OCI-LY1 (cell line): Measurements from ENCODE around the gene MIOX.

ENCODE experiments used
- EZH2 ChIP-seq: fragments of 200-600 bp; sonication (generic), shearing (Covaris generic); IDR thresholded peaks from 2 replicates; pipeline ENCODE4 v1.8.0; 2017; ENCODE audit warnings: borderline replicate concordance, mixed run types, mild to moderate bottlenecking, antibody characterized with exemption, low read length, moderate library complexity, mixed read lengths
- TF ChIP-seq, protein P1 (sequence below): fragments of 200-600 bp; sonication (generic), shearing (Covaris generic); IDR thresholded peaks from 2 replicates; pipeline ENCODE4 v1.5.1; 2017; ENCODE audit warnings: mild to moderate bottlenecking, antibody characterized with exemption, low read length, moderate library complexity, mixed read lengths

- TF ChIP-seq, protein P1, sequence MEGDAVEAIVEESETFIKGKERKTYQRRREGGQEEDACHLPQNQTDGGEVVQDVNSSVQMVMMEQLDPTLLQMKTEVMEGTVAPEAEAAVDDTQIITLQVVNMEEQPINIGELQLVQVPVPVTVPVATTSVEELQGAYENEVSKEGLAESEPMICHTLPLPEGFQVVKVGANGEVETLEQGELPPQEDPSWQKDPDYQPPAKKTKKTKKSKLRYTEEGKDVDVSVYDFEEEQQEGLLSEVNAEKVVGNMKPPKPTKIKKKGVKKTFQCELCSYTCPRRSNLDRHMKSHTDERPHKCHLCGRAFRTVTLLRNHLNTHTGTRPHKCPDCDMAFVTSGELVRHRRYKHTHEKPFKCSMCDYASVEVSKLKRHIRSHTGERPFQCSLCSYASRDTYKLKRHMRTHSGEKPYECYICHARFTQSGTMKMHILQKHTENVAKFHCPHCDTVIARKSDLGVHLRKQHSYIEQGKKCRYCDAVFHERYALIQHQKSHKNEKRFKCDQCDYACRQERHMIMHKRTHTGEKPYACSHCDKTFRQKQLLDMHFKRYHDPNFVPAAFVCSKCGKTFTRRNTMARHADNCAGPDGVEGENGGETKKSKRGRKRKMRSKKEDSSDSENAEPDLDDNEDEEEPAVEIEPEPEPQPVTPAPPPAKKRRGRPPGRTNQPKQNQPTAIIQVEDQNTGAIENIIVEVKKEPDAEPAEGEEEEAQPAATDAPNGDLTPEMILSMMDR: no peak
- no peak for TF ChIP-seq EZH2
Observed at GRCh38 chr22:50529897-50530579, 43.4 kb downstream of the MIOX start, which contains the start of gene TYMP.
